Endothelial cell (in vitro differentiated cells): ENCODE results near the gene CRY1. TPM values are rescaled to one million over a fixed set of nuclear protein-coding genes. Genes with fewer than 3 reads are reported as not detected.

Experiments
- DNase-seq: peaks from one replicate; pipeline ENCODE4 v3.0.0; 2021; ENCODE audit warnings: low spot score
- H3K27ac Mint-ChIP-seq: one replicate; pipeline ENCODE4 v1.8.0; 2021; ENCODE audit warnings: mixed read lengths, inconsistent platforms; ENCODE audit not compliant: unreplicated experiment
- H3K27me3 Mint-ChIP-seq: one replicate; pipeline ENCODE4 v1.8.0; 2021; ENCODE audit warnings: mild to moderate bottlenecking, moderate library complexity, mixed read lengths, inconsistent platforms; ENCODE audit not compliant: unreplicated experiment
- H3K36me3 Mint-ChIP-seq: one replicate; pipeline ENCODE4 v1.8.0; 2021; ENCODE audit warnings: mild to moderate bottlenecking, low read depth, mixed read lengths, inconsistent platforms; ENCODE audit not compliant: unreplicated experiment
- H3K4me1 Mint-ChIP-seq: one replicate; pipeline ENCODE4 v1.8.0; 2021; ENCODE audit warnings: mild to moderate bottlenecking, mixed read lengths, inconsistent platforms; ENCODE audit not compliant: unreplicated experiment
- H3K4me3 Mint-ChIP-seq: one replicate; pipeline ENCODE4 v1.8.0; 2021; ENCODE audit warnings: mild to moderate bottlenecking, mixed read lengths, inconsistent platforms; ENCODE audit not compliant: unreplicated experiment
- H3K9me3 Mint-ChIP-seq: one replicate; pipeline ENCODE4 v1.8.0; 2021; ENCODE audit warnings: mixed read lengths, inconsistent platforms; ENCODE audit not compliant: unreplicated experiment
- total RNA-seq: library from RNA; stranded (reverse); fragmentation: NEBNext Ultra II Directional; extraction: Animal tissue kit (Norgen Biotek cat#: 25700); gene quantifications from one replicate; pipeline ENCODE4 v1.2.1, GENCODE V29; 2021; ENCODE audit not compliant: unreplicated experiment
- TF ChIP-seq, protein P1 (sequence below): fragments of 200-600 bp; sonication (generic); IDR thresholded peaks from one replicate; pipeline ENCODE4 v1.5.0; 2021; ENCODE audit warnings: antibody characterized with exemption; ENCODE audit not compliant: unreplicated experiment

The CRY1 gene
- total RNA-seq, 1 donor from 2014 or later, result 38.3 TPM

DNA sequence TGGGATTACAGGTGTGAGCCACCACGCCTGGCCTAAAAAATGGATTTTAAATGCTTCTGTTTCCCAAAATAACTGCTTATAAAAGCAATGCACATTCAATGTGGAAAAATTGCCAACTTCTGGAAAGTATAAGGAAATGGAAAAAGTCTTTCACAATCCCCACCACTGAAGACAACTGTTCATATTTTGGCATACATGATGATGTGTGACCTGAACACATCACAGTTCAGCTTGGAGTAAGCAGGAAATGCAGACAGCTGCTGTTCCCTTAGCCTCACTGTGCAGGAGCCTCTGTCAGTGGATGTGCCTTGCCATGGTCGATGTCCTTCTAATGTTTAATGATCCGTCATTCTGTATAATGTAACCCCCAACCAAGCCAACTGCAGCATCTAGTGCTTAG is 111.6 kb downstream of the CRY1 start:
- peaks cover 7% of the 10 kb centered on the region for H3K27me3 Mint-ChIP-seq
- peaks cover 12% of the 10 kb centered on the region for H3K4me1 Mint-ChIP-seq
- no peak for DNase-seq
- no peaks in the 10 kb centered on the region for H3K9me3 Mint-ChIP-seq
- TF ChIP-seq, protein P1, sequence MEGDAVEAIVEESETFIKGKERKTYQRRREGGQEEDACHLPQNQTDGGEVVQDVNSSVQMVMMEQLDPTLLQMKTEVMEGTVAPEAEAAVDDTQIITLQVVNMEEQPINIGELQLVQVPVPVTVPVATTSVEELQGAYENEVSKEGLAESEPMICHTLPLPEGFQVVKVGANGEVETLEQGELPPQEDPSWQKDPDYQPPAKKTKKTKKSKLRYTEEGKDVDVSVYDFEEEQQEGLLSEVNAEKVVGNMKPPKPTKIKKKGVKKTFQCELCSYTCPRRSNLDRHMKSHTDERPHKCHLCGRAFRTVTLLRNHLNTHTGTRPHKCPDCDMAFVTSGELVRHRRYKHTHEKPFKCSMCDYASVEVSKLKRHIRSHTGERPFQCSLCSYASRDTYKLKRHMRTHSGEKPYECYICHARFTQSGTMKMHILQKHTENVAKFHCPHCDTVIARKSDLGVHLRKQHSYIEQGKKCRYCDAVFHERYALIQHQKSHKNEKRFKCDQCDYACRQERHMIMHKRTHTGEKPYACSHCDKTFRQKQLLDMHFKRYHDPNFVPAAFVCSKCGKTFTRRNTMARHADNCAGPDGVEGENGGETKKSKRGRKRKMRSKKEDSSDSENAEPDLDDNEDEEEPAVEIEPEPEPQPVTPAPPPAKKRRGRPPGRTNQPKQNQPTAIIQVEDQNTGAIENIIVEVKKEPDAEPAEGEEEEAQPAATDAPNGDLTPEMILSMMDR, result no peak
- no peak overlapping the region for H3K27ac Mint-ChIP-seq
- H3K4me3 Mint-ChIP-seq, result no peak overlapping the region
- H3K36me3 Mint-ChIP-seq, result peaks cover 13% of the 10 kb centered on the region

DNA sequence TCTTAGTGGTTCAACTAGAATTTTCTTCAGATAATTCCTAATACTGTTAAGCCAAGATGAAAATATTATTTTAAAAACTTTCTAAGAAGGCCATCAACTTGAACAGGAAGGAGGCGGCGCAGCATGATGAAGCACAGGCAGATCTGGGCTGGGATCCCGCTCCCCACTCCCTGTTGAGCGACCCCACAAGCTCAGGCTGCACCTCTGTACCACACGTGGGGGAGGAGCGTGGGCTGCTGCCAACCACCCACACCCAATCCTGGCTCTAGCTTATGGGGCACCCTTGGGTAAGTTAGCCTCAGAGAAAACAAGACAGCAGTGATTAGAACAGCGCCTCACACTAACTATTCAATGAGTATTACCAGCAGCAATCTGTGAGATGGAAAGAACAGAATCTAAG is 112.4 kb downstream of the CRY1 start:
- Mint-ChIP-seq H3K9me3 (no peaks in the 10 kb centered on the region), H3K27me3 (peaks cover 7% of the 10 kb centered on the region), H3K4me1 (peaks cover 7% of the 10 kb centered on the region), H3K4me3 (no peak overlapping the region), H3K27ac (no peak overlapping the region), H3K36me3 (peaks cover 13% of the 10 kb centered on the region)
- TF ChIP-seq, protein P1, result no peak
- DNase-seq, result no peak

GRCh38 chr12:106978035-106978800 is 115.1 kb downstream of the CRY1 start:
- Mint-ChIP-seq H3K9me3 (no peaks in the 10 kb centered on the region), H3K27me3 (peaks cover 1% of the 10 kb centered on the region), H3K4me3 (no peak overlapping the region), H3K36me3 (no peaks in the 10 kb centered on the region), H3K27ac (no peak overlapping the region), H3K4me1 (peaks cover 4% of the 10 kb centered on the region)
- no peak for DNase-seq
- TF ChIP-seq, protein P1, result no peak

DNA sequence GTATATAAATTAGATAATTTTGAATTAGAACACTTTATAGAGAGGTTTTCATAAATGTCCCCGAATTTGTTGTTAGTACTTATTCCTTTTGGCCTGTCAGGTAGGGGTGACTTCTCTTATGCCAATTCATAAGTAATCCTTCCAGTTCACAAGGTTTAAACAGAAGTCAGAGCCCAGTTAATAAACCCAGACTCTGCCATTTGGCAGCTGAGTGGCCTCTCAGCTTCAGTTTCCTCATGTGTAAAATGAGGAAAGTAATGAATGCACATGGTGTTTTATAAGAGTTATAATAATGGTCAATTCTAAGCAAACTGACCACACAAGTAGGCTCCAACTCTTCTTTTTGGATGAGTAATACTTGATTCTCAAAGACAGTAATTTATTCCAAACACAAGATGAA is 116.7 kb downstream of the CRY1 start:
- TF ChIP-seq, protein P1, result no peak
- no peak overlapping the region for H3K27ac Mint-ChIP-seq
- no peak overlapping the region for H3K4me3 Mint-ChIP-seq
- H3K27me3 Mint-ChIP-seq, result peaks cover 1% of the 10 kb centered on the region
- H3K9me3 Mint-ChIP-seq, result no peaks in the 10 kb centered on the region
- H3K36me3 Mint-ChIP-seq, result no peaks in the 10 kb centered on the region
- no peaks in the 10 kb centered on the region for H3K4me1 Mint-ChIP-seq
- DNase-seq, result no peak

DNA sequence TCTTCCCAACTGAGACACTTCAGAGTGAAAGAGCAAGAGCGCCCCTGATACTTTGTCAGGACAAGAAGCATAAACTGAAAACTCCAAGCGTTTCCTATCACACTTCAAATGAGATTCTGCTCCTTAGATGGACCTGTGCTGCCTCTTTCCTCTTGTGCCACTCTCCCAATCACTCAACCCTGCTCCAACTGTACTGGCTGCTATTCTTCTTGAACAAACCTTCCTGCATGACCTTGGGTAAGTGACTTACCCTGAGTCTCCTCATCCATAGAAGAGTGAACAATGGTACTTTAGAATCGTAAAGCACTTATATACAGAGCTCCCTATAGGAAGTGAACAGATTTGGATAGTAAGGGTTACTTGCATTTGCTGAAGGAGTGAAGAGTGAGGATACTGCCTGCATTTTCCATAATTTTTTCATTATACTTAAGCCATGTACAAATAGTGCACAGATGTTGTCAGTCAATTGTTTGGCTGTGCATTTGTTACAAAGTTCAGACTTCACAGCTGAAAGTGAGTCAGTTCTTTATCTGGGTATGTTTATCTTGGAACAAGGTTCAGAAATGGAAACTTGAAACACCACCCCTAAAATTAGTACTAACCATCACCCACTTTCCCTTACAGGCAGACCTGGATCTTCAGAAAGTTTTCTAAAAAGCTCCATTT is 117.2 kb downstream of the CRY1 start:
- no peak overlapping the region for H3K4me3 Mint-ChIP-seq
- no peaks in the 10 kb centered on the region for H3K4me1 Mint-ChIP-seq
- H3K27me3 Mint-ChIP-seq, result peaks cover 1% of the 10 kb centered on the region
- H3K9me3 Mint-ChIP-seq, result no peaks in the 10 kb centered on the region
- TF ChIP-seq, protein P1, result no peak
- DNase-seq, result no peak
- H3K36me3 Mint-ChIP-seq, result peaks cover 1% of the 10 kb centered on the region
- no peak overlapping the region for H3K27ac Mint-ChIP-seq
